GM12878 (cell line): ENCODE data around the gene H1-8. TPM values are rescaled to one million over a fixed set of nuclear protein-coding genes. Genes with fewer than 3 reads are reported as not detected.
A peak's percentile ranks its signal among the peaks of the same experiment; 100 is the strongest.

Source experiments
- ATAC-seq: fragments of 200-7000 bp; cut with Tn5 transposase; 3 replicates; pipeline ENCODE4 v1.9.1; 2020; ENCODE audit warnings: mild to moderate bottlenecking, moderate library complexity
- BruUV-seq: library from RNA; stranded (reverse); fragments of 400-500 nt; replicated peaks from 2 replicates; lab custom pipeline; 2021; lab: Mats Ljungman, UMichigan
- CTCF ChIA-PET: fragments of 300-600 bp; sonication (Branson Sonifier 250); formaldehyde crosslinking; extraction: SDS; loops from one replicate; lab custom pipeline; 2021; ENCODE audit warnings: inconsistent platforms; lab: Yijun Ruan, JAX
- POLR2A ChIA-PET: fragments of 350-600 bp; formaldehyde crosslinking; extraction: SDS; loops from one replicate; lab custom pipeline; 2021; ENCODE audit warnings: inconsistent platforms; lab: Charles Lee
- RAD21 ChIA-PET: fragments of 300-600 bp; sonication (Branson Sonifier 250); formaldehyde crosslinking; loops from one replicate; lab custom pipeline; 2023; ENCODE audit warnings: antibody characterized with exemption; ENCODE audit not compliant: unreplicated experiment; lab: Charles Lee
- SMC1A ChIA-PET: fragments of 300-600 bp; sonication (Branson Sonifier 250); formaldehyde crosslinking; loops from one replicate; lab custom pipeline; 2023; ENCODE audit not compliant: unreplicated experiment, uncharacterized antibody; lab: Charles Lee
- DNase-seq: peaks from one replicate; pipeline ENCODE4 v3.0.0-alpha.2; 2011; ENCODE audit warnings: low read depth, low spot score
- FAIRE-seq: peaks from 3 replicates; lab custom pipeline; 2011; peaks lifted over from hg19 to GRCh38; lab: Jason Lieb, UNC
- H2AFZ ChIP-seq: 2 replicates; pipeline ENCODE4 v1.6.0; 2011; ENCODE audit warnings: low read depth, low read length, control low read depth; ENCODE audit not compliant: control insufficient read depth
- H3K27ac ChIP-seq: 2 replicates; pipeline ENCODE4 v1.5.1; 2011; ENCODE audit warnings: control low read depth; ENCODE audit not compliant: control insufficient read depth, insufficient read depth
- H3K27me3 ChIP-seq, 2 experiments: replicated peaks in 1 of 2; 2 replicates each; pipeline versions ENCODE4 v1.6.0 to v1.6.1; 2011; ENCODE audit warnings: low read length in 1 of 2; ENCODE audit not compliant: control insufficient read depth in 2 of 2, insufficient read depth in 2 of 2
- H3K36me3 ChIP-seq, 2 experiments: 2 replicates each; pipeline ENCODE4 v1.5.1; 2011; ENCODE audit warnings: low read length in 1 of 2; ENCODE audit not compliant: control insufficient read depth in 2 of 2, insufficient read depth in 2 of 2
- H3K4me1 ChIP-seq: 2 replicates; pipeline ENCODE4 v1.6.1; 2011; ENCODE audit warnings: mild to moderate bottlenecking, low read length, moderate library complexity, mixed read lengths; ENCODE audit not compliant: control insufficient read depth, insufficient read depth
- H3K4me2 ChIP-seq: 2 replicates; pipeline ENCODE4 v1.6.0; 2011; ENCODE audit warnings: control low read depth; ENCODE audit not compliant: control insufficient read depth, insufficient read depth
- H3K4me3 ChIP-seq: fragments of 200-600 bp; sonication (generic); 2 replicates; pipeline ENCODE4 v1.5.1; 2016
- H3K79me2 ChIP-seq: 2 replicates; pipeline ENCODE4 v1.6.0; 2011; ENCODE audit warnings: low read length; ENCODE audit not compliant: control insufficient read depth, insufficient read depth
- H3K9ac ChIP-seq: 2 replicates; pipeline ENCODE4 v1.8.0; 2011; ENCODE audit warnings: low read length, control low read depth, mixed read lengths; ENCODE audit not compliant: control insufficient read depth, insufficient read depth
- H3K9me3 ChIP-seq: replicated peaks from 3 replicates; pipeline ENCODE4 v1.5.1; 2011; ENCODE audit warnings: mild to moderate bottlenecking, low read length; ENCODE audit not compliant: control insufficient read depth, insufficient read depth
- H4K20me1 ChIP-seq: 2 replicates; pipeline ENCODE4 v1.6.0; 2011; ENCODE audit not compliant: control insufficient read depth, insufficient read depth
- CBX5 ChIP-seq: sonication (generic); IDR thresholded peaks from 2 replicates; pipeline ENCODE4 v1.6.1; 2016; ENCODE audit warnings: low read depth, moderate library complexity, mild to moderate bottlenecking, inconsistent platforms
- EZH2 ChIP-seq: IDR thresholded peaks from 2 replicates; pipeline ENCODE4 v1.6.1; 2012; ENCODE audit warnings: low read depth, mild to moderate bottlenecking, control low read depth, inconsistent platforms, low read length, borderline replicate concordance; ENCODE audit not compliant: control insufficient read depth
- NFYB ChIP-seq: IDR thresholded peaks from 2 replicates; pipeline ENCODE4 v1.6.1; 2011; ENCODE audit warnings: low read depth, mild to moderate bottlenecking, low read length, improper control_type of control experiment, moderate library complexity; ENCODE audit not compliant: insufficient read depth
- SIX5 ChIP-seq: IDR thresholded peaks from 2 replicates; pipeline ENCODE4 v1.6.1; 2011; ENCODE audit warnings: mild to moderate bottlenecking, low read depth, low read length, moderate library complexity; ENCODE audit not compliant: severe bottlenecking
- SMARCA5 ChIP-seq: fragments of 450-650 bp; IDR thresholded peaks from 2 replicates; pipeline ENCODE4 v1.6.1; 2017; ENCODE audit warnings: mild to moderate bottlenecking
- SMC3 ChIP-seq: IDR thresholded peaks from 2 replicates; pipeline ENCODE4 v1.6.1; 2011; ENCODE audit warnings: low read length, improper control_type of control experiment, borderline replicate concordance
- WRNIP1 ChIP-seq: IDR thresholded peaks from 2 replicates; pipeline ENCODE4 v1.6.1; 2011; ENCODE audit warnings: low read depth, low read length, improper control_type of control experiment, borderline replicate concordance
- ZNF24 ChIP-seq: fragments of 450-650 bp; IDR thresholded peaks from 2 replicates; pipeline ENCODE4 v1.6.1; 2017; ENCODE audit warnings: antibody characterized with exemption, mild to moderate bottlenecking
- WGBS: methylation state at CpG from one replicate; pipeline ENCODE4 v1.1.6; 2016; ENCODE audit warnings: low lambda C conversion rate; ENCODE audit not compliant: insufficient replicate concordance, insufficient coverage; ENCODE audit errors: missing lambda C conversion rate; 5-methylcytosine and 5-hydroxymethylcytosine counted together
- in situ Hi-C: fragments of 300-500 bp; cut with MboI; formaldehyde crosslinking; loops from 9 replicates; pipeline ENCODE4 v1.14.3; 2018; ENCODE audit warnings: mixed read lengths
- intact Hi-C: fragments of 100-400 bp; cut with micrococcal nuclease; formaldehyde crosslinking; loops from one replicate; pipeline ENCODE4 v1.14.2; 2022; ENCODE audit not compliant: unreplicated experiment
- polyA plus RNA-seq, 11 experiments: library from polyadenylated mRNA; depleted of rRNA in 4 of 11; unstranded in 6 of 11; stranded (reverse) in 5 of 11; fragments of >200 nt; fragmentation: Nextera tagmentation in 4 of 11; fragmentation: Illumina TruSeq in 1 of 11; extraction: Ambion mirVana in 4 of 11; extraction: Trizol in 1 of 11; gene quantifications; 1 replicate in 1 of 11; 2 replicates in 10 of 11; pipeline versions ENCODE4 v1.2.1 to v1.2.3, GENCODE V29; 2011 to 2016; ENCODE audit warnings: inconsistent platforms in 2 of 11, missing spikeins in 2 of 11, low read depth in 1 of 11
- total RNA-seq, 4 experiments: library from RNA; depleted of rRNA in 3 of 4; stranded (reverse); fragments of >200 nt in 3 of 4; fragmentation: Illumina TruSeq in 1 of 4; extraction: Trizol in 1 of 4; gene quantifications; 2 replicates each; pipeline versions ENCODE4 v1.2.1 to v1.2.3, GENCODE V29; 2013 to 2021

The H1-8 gene
- total and polyA plus RNA-seq, 10 of the 15 experiments (the other 5 are each of a cell fraction or from before 2014, with no cell fraction given), result not detected

GRCh38 chr3:129592381-129593131 is 49.6 kb downstream of the H1-8 start:
- BruUV-seq, result no TSS peak
- peak overlapping the region; percentile 26; the same call in 1 of the 2 replicates for H2AFZ ChIP-seq
- intact Hi-C loops, result no loop called here
- DNase-seq (no peak), FAIRE-seq (no peak), ATAC-seq (no peak)
- POLR2A ChIA-PET, result interaction anchor here (0.6 kb wide), 2 partner anchors 67 to 245 kb away, joined by 3 read pairs; no protein-coding TSS in a partner anchor
- CTCF ChIA-PET, result interaction anchor here (0.5 to 1.6 kb wide), 2 partner anchors 57 to 566 kb away, joined by 4 to 5 read pairs; no protein-coding TSS in a partner anchor
- H3K27me3 ChIP-seq, result no peaks in the 10 kb centered on the region; a peak in 2 of 4 replicates
- SMC1A ChIA-PET, result no interaction called here
- H4K20me1 ChIP-seq, result no peaks in the 10 kb centered on the region
- H3K4me3 ChIP-seq, result no peak overlapping the region
- H3K9ac ChIP-seq, result no peak overlapping the region
- no peaks in the 10 kb centered on the region for H3K79me2 ChIP-seq
- H3K9me3 ChIP-seq, result no peaks in the 10 kb centered on the region
- peaks cover 4% of the 10 kb centered on the region for H3K4me1 ChIP-seq
- no peaks in the 10 kb centered on the region for H3K36me3 ChIP-seq
- in situ Hi-C loops, result no loop called here
- TF ChIP-seq SMC3, result no peak
- TF ChIP-seq WRNIP1, result no peak
- TF ChIP-seq SMARCA5, result no peak
- no peak for TF ChIP-seq EZH2
- no peak for TF ChIP-seq CBX5
- no peak for TF ChIP-seq ZNF24
- TF ChIP-seq SIX5, result no peak
- TF ChIP-seq NFYB, result no peak
- WGBS, result 9% methylated on average over 23 of the region's 26 CpGs
- RAD21 ChIA-PET, result interaction anchor here (1.0 kb wide), 1 partner anchor 235 kb away, joined by 3 read pairs; no protein-coding TSS in a partner anchor
- H3K4me2 ChIP-seq, result no peak overlapping the region
- no peak overlapping the region for H3K27ac ChIP-seq
